ENCODE measurements around the gene GLI3.

Gene GLI3

DNA sequence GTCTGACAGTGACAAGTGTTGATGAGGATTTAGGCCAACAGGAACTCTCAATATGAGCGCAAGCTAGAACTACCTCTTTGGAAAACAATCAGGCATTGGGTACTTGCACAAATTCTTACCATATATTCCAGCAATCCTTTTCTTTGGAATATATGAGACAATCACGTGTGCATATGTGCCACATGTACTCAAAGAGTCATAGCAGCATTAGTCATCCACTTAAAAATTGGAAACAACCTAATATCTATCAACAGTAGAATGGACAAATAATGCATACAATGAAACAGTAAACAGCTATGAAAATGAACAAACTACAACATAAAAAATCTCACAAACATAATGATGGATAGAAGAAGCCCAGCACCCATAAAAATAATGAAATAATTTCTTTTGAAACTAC is 179.7 kb downstream of the GLI3 start:
- Histone ChIP-seq H3K4me3 (ENCODE audit: low read depth, low read length) (no peak overlapping the region), H3K27ac (no peak overlapping the region), H3K36me3 (replicated peaks) (no peaks in the 10 kb centered on the region), H3K27me3 (replicated peaks) (no peaks in the 10 kb centered on the region)
- TF ChIP-seq, protein P1, sequence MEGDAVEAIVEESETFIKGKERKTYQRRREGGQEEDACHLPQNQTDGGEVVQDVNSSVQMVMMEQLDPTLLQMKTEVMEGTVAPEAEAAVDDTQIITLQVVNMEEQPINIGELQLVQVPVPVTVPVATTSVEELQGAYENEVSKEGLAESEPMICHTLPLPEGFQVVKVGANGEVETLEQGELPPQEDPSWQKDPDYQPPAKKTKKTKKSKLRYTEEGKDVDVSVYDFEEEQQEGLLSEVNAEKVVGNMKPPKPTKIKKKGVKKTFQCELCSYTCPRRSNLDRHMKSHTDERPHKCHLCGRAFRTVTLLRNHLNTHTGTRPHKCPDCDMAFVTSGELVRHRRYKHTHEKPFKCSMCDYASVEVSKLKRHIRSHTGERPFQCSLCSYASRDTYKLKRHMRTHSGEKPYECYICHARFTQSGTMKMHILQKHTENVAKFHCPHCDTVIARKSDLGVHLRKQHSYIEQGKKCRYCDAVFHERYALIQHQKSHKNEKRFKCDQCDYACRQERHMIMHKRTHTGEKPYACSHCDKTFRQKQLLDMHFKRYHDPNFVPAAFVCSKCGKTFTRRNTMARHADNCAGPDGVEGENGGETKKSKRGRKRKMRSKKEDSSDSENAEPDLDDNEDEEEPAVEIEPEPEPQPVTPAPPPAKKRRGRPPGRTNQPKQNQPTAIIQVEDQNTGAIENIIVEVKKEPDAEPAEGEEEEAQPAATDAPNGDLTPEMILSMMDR (IDR thresholded peaks at IDR 0.05; ENCODE audit: low read depth, low read length, missing control alignments): no peak
- no peak for DNase-seq
- in situ Hi-C loops (cut with HindIII; ENCODE audit: low pct_ligation_motif_present, low sequenced_read_pairs): no loop called here

DNA sequence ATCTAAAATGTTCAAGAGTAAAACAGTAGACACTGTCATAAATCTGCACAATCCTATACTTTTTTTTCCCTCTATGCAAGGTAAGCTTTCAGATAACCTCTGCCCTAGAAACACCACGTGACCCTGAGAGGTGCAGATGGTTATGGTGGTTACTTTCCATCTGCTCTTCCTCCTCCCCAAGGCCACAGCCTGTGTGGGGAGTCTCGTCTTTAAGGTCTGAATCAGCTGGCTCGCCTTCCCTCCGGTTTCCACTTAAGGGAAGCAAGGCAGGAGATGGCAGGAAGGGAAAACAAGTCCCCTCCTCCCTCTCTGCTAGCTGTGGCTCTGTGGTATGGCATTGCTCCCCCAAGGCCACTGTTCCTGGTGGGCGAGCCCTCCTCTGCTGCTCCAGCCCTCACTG is 181.8 kb downstream of the GLI3 start:
- Histone ChIP-seq H3K27ac (no peak overlapping the region), H3K36me3 (replicated peaks) (no peaks in the 10 kb centered on the region), H3K4me3 (ENCODE audit: low read depth, low read length) (no peak overlapping the region), H3K27me3 (replicated peaks) (no peaks in the 10 kb centered on the region)
- no peak for DNase-seq
- TF ChIP-seq, protein P1 (IDR thresholded peaks at IDR 0.05; ENCODE audit: low read depth, low read length, missing control alignments): no peak
- in situ Hi-C loops (cut with HindIII; ENCODE audit: low pct_ligation_motif_present, low sequenced_read_pairs): no loop called here

DNA sequence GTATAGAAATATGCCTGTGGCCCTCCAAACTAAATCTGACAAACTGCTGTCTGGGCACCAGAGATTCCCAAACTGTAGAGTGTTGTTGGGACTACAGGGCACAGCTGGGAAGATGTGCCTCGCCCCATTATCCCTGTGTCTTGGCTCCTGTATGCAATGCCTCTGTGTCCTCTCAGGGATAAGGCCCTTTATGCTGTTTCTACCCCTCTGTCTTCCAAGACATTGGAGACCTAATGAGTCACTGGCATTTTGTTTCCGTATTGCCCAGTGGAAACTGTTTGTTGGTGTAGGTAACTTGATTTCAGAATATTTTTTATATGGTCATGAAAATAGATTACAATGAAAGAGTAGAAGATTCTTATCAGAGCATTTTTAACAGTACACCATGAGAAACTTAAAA is 183.2 kb downstream of the GLI3 start:
- H3K4me3 ChIP-seq (ENCODE audit: low read depth, low read length): no peak overlapping the region
- in situ Hi-C loops (cut with HindIII; ENCODE audit: low pct_ligation_motif_present, low sequenced_read_pairs): no loop called here
- no peaks in the 10 kb centered on the region for H3K36me3 ChIP-seq (replicated peaks)
- H3K27ac ChIP-seq: no peak overlapping the region
- no peaks in the 10 kb centered on the region for H3K27me3 ChIP-seq (replicated peaks)
- DNase-seq: no peak
- TF ChIP-seq, protein P1 (IDR thresholded peaks at IDR 0.05; ENCODE audit: low read depth, low read length, missing control alignments): no peak

DNA sequence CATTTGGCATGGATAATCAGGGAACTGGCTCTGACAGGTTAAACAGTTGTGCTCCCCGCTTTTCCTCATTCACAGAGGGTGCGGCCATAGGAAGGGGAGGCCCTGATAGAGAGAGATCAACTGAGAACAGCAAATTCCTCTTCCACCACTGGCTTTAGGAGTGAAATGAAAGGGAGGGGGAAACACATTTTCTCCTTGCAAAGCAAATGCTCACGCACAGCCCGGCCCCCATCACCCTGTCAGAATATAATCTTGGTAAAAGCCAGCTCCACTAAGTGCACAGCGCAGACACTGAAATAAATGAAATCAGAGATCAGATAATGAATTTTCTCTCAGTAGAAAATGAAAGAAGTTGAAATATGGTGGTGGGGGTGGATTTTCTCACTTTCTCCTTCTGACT is 187.2 kb downstream of the GLI3 start:
- H3K4me3 ChIP-seq (ENCODE audit: low read depth, low read length): no peak overlapping the region
- TF ChIP-seq, protein P1 (IDR thresholded peaks at IDR 0.05; ENCODE audit: low read depth, low read length, missing control alignments): no peak
- in situ Hi-C loops (cut with HindIII; ENCODE audit: low pct_ligation_motif_present, low sequenced_read_pairs): no loop called here
- H3K36me3 ChIP-seq (replicated peaks): no peaks in the 10 kb centered on the region
- DNase-seq: no peak
- H3K27ac ChIP-seq: no peak overlapping the region
- no peaks in the 10 kb centered on the region for H3K27me3 ChIP-seq (replicated peaks)

DNA sequence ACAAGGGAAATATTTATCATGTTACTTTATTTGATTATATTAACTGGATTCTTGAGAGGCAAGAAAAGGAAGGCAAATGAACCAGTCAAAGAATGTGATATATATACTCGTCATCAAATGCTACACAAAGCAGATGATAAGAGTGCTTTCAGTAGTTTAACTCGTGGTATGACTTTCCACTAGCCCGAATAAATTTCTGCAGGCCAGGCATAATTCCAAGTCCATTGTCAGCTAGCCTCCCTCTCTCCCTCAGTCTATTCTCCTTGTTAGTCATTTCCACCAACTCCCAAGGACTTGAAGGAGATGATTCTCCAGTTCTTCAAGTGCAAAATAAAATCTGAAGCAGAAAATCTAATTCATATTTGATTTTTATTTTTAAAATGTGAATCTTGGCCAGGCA is 190.5 kb downstream of the GLI3 start:
- H3K36me3 ChIP-seq (replicated peaks): no peaks in the 10 kb centered on the region
- H3K27ac ChIP-seq: no peak overlapping the region
- DNase-seq: peak; percentile 10
- in situ Hi-C loops (cut with HindIII; ENCODE audit: low pct_ligation_motif_present, low sequenced_read_pairs): no loop called here
- TF ChIP-seq, protein P1 (IDR thresholded peaks at IDR 0.05; ENCODE audit: low read depth, low read length, missing control alignments): no peak
- H3K4me3 ChIP-seq (ENCODE audit: low read depth, low read length): no peak overlapping the region
- no peaks in the 10 kb centered on the region for H3K27me3 ChIP-seq (replicated peaks)

DNA sequence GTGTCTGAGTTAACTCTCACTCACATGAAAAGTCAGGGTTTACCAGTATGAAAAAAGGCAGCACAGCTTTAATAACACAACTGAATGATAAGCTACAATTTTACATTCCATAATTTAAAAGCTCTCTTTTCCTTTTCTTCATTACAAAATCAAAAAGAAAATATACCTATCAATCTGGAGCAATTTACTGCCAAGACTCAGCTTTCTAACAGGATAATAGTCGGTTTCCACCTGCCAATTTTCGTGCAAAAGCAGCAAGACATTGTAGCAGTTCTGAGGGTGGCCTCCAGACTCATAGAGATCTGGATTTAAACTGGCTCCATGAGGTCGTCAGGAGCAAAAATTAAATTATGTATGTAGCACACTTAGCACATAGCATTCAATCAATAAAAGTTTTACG is 191.0 kb downstream of the GLI3 start:
- in situ Hi-C loops (cut with HindIII; ENCODE audit: low pct_ligation_motif_present, low sequenced_read_pairs): no loop called here
- Histone ChIP-seq H3K4me3 (ENCODE audit: low read depth, low read length) (no peak overlapping the region), H3K27me3 (replicated peaks) (no peaks in the 10 kb centered on the region), H3K27ac (no peak overlapping the region), H3K36me3 (replicated peaks) (no peaks in the 10 kb centered on the region)
- no peak for DNase-seq
- TF ChIP-seq, protein P1 (IDR thresholded peaks at IDR 0.05; ENCODE audit: low read depth, low read length, missing control alignments): no peak

All from brain microvascular endothelial cell (primary cell).